HS-5 (cell line): ENCODE results near the gene GRK7.
"Not testable (repeated sequence)": the region's sequence is repeated elsewhere in the genome, so short reads cannot be mapped to it uniquely, and the experiment has no call there.

Source experiments
- DNase-seq: peaks from one replicate; pipeline ENCODE4 v3.0.0-alpha.2; 2012; ENCODE audit warnings: low read depth

The GRK7 gene

GRCh38 chr3:141762552-141762951, 656 bp upstream of the GRK7 start:
- not testable (repeated sequence) for DNase-seq

- DNase-seq = no peak
These were observed 837 bp downstream of the GRK7 start for GRCh38 chr3:141764045-141764444.

GRCh38 chr3:141764465-141764864, 1.3 kb downstream of the GRK7 start:
- DNase-seq = no peak

GRCh38 chr3:141764986-141765385, 1.8 kb downstream of the GRK7 start:
- DNase-seq = no peak

GRCh38 chr3:141767066-141767465, 3.9 kb downstream of the GRK7 start:
- DNase-seq = no peak

GRCh38 chr3:141769221-141769894, 6.2 kb downstream of the GRK7 start:
- no peak for DNase-seq

GRCh38 chr3:141773676-141774075, 10.5 kb downstream of the GRK7 start:
- DNase-seq = no peak

- DNase-seq = no peak
These were observed 13.2 kb downstream of the GRK7 start for GRCh38 chr3:141776376-141776775.

- DNase-seq = no peak
These were observed 13.7 kb downstream of the GRK7 start for GRCh38 chr3:141776885-141777284.

GRCh38 chr3:141777957-141778813, 15.0 kb downstream of the GRK7 start:
- no peak for DNase-seq

- DNase-seq = no peak
These were observed 16.5 kb downstream of the GRK7 start for GRCh38 chr3:141779667-141780066.

- no peak for DNase-seq
These were observed 19.3 kb downstream of the GRK7 start for GRCh38 chr3:141782386-141782932.

GRCh38 chr3:141783632-141784031, 20.4 kb downstream of the GRK7 start:
- DNase-seq = no peak

- DNase-seq = no peak
These were observed 20.9 kb downstream of the GRK7 start for GRCh38 chr3:141784096-141784495.

GRCh38 chr3:141784531-141784930, 21.3 kb downstream of the GRK7 start:
- no peak for DNase-seq

- no peak for DNase-seq
These were observed 24.9 kb downstream of the GRK7 start for GRCh38 chr3:141788149-141788548.

- not testable (repeated sequence) for DNase-seq
These were observed 25.5 kb downstream of the GRK7 start for GRCh38 chr3:141788750-141789149.

GRCh38 chr3:141789281-141789680, 26.1 kb downstream of the GRK7 start:
- no peak for DNase-seq

- DNase-seq = no peak
These were observed 27.0 kb downstream of the GRK7 start for GRCh38 chr3:141790171-141790570.

- DNase-seq = no peak
These were observed 29.3 kb downstream of the GRK7 start for GRCh38 chr3:141792495-141792894.

- DNase-seq = no peak
These were observed 30.5 kb downstream of the GRK7 start for GRCh38 chr3:141793476-141794260.

GRCh38 chr3:141795276-141795675, 32.1 kb downstream of the GRK7 start:
- no peak for DNase-seq

GRCh38 chr3:141795741-141796080, 32.5 kb downstream of the GRK7 start:
- DNase-seq = no peak
